ENCODE measurements around the gene SCFD2.

Gene SCFD2

GRCh38 chr4:52863324-52863723 lies 502.5 kb downstream of the SCFD2 start:
- H3K4me3 ChIP-seq (ENCODE audit: low read length), result peak overlapping the region; percentile 77
- peak overlapping the region; percentile 79 for H3K9ac ChIP-seq (ENCODE audit: low read length)

GRCh38 chr4:52862639-52863161 lies 503.2 kb downstream of the SCFD2 start:
- peaks cover 13% of the 10 kb centered on the region for H3K27me3 ChIP-seq (ENCODE audit: control insufficient read depth, insufficient read depth, low read length)
- H3K4me1 ChIP-seq (ENCODE audit: control insufficient read depth, low read depth, low read length), result peaks cover 35% of the 10 kb centered on the region
- H3K27ac ChIP-seq (ENCODE audit: low read length), result no peak overlapping the region
- H3K9me3 ChIP-seq (ENCODE audit: control insufficient read depth, low read depth, low read length), result peaks cover 7% of the 10 kb centered on the region
- H3K9ac ChIP-seq (ENCODE audit: low read length), result peak overlapping the region; percentile 79
- H3K36me3 ChIP-seq (ENCODE audit: control insufficient read depth, low read depth, low read length), result peaks cover 37% of the 10 kb centered on the region
- peak overlapping the region; percentile 77 for H3K4me3 ChIP-seq (ENCODE audit: low read length)

More at GRCh38 chr4:52863324-52863723, 502.5 kb downstream of the SCFD2 start:
- peaks cover 35% of the 10 kb centered on the region for H3K4me1 ChIP-seq (ENCODE audit: control insufficient read depth, low read depth, low read length)
- no peak overlapping the region for H3K27ac ChIP-seq (ENCODE audit: low read length)
- H3K27me3 ChIP-seq (ENCODE audit: control insufficient read depth, insufficient read depth, low read length), result peaks cover 13% of the 10 kb centered on the region
- H3K36me3 ChIP-seq (ENCODE audit: control insufficient read depth, low read depth, low read length), result peaks cover 37% of the 10 kb centered on the region
- H3K9me3 ChIP-seq (ENCODE audit: control insufficient read depth, low read depth, low read length), result peaks cover 2% of the 10 kb centered on the region

- Histone ChIP-seq H3K27ac (ENCODE audit: low read length) (no peak within 1 kb of the TSS), H3K36me3 (ENCODE audit: control insufficient read depth, low read depth, low read length) (peaks cover 37% of the 10 kb centered on the region), H3K4me1 (ENCODE audit: control insufficient read depth, low read depth, low read length) (peaks cover 35% of the 10 kb centered on the region), H3K9ac (ENCODE audit: low read length) (peak within 1 kb of the TSS; percentile 79), H3K27me3 (ENCODE audit: control insufficient read depth, insufficient read depth, low read length) (peaks cover 13% of the 10 kb centered on the region), H3K4me3 (ENCODE audit: low read length) (peak within 1 kb of the TSS; percentile 77), H3K9me3 (ENCODE audit: control insufficient read depth, low read depth, low read length) (peaks cover 7% of the 10 kb centered on the region)
Measured at GRCh38 chr4:52861879-52862616, 503.8 kb downstream of the SCFD2 start, which contains the start of gene RASL11B. TSS of gene RASL11B (plus strand) at chr4:52862317. CDS start at chr4:52862508, 191 bp downstream.

GRCh38 chr4:52861171-52861823 lies 504.6 kb downstream of the SCFD2 start:
- H3K36me3 ChIP-seq (ENCODE audit: control insufficient read depth, low read depth, low read length), result peaks cover 30% of the 10 kb centered on the region
- peaks cover 13% of the 10 kb centered on the region for H3K27me3 ChIP-seq (ENCODE audit: control insufficient read depth, insufficient read depth, low read length)
- peaks cover 7% of the 10 kb centered on the region for H3K9me3 ChIP-seq (ENCODE audit: control insufficient read depth, low read depth, low read length)
- H3K9ac ChIP-seq (ENCODE audit: low read length), result peak overlapping the region; percentile 33
- H3K4me3 ChIP-seq (ENCODE audit: low read length), result peak overlapping the region; percentile 77
- peaks cover 35% of the 10 kb centered on the region for H3K4me1 ChIP-seq (ENCODE audit: control insufficient read depth, low read depth, low read length)
- H3K27ac ChIP-seq (ENCODE audit: low read length), result no peak overlapping the region

- H3K27me3 ChIP-seq (ENCODE audit: control insufficient read depth, insufficient read depth, low read length), result peaks cover 13% of the 10 kb centered on the region
- H3K9ac ChIP-seq (ENCODE audit: low read length), result no peak overlapping the region
- peaks cover 7% of the 10 kb centered on the region for H3K9me3 ChIP-seq (ENCODE audit: control insufficient read depth, low read depth, low read length)
- H3K4me3 ChIP-seq (ENCODE audit: low read length), result no peak overlapping the region
- no peak overlapping the region for H3K27ac ChIP-seq (ENCODE audit: low read length)
- H3K36me3 ChIP-seq (ENCODE audit: control insufficient read depth, low read depth, low read length), result peaks cover 20% of the 10 kb centered on the region
- peaks cover 41% of the 10 kb centered on the region for H3K4me1 ChIP-seq (ENCODE audit: control insufficient read depth, low read depth, low read length)
Measured at GRCh38 chr4:52860361-52860760, 505.5 kb downstream of the SCFD2 start.

GRCh38 chr4:52856801-52857200 lies 509.1 kb downstream of the SCFD2 start:
- Histone ChIP-seq H3K4me3 (ENCODE audit: low read length) (no peak overlapping the region), H3K36me3 (ENCODE audit: control insufficient read depth, low read depth, low read length) (no peaks in the 10 kb centered on the region), H3K9me3 (ENCODE audit: control insufficient read depth, low read depth, low read length) (peaks cover 7% of the 10 kb centered on the region), H3K27ac (ENCODE audit: low read length) (no peak overlapping the region), H3K27me3 (ENCODE audit: control insufficient read depth, insufficient read depth, low read length) (peaks cover 13% of the 10 kb centered on the region), H3K4me1 (ENCODE audit: control insufficient read depth, low read depth, low read length) (peaks cover 39% of the 10 kb centered on the region), H3K9ac (ENCODE audit: low read length) (no peak overlapping the region)

GRCh38 chr4:52853351-52853750 lies 512.5 kb downstream of the SCFD2 start:
- Histone ChIP-seq H3K36me3 (ENCODE audit: control insufficient read depth, low read depth, low read length) (no peaks in the 10 kb centered on the region), H3K9ac (ENCODE audit: low read length) (no peak overlapping the region), H3K27me3 (ENCODE audit: control insufficient read depth, insufficient read depth, low read length) (peaks cover 4% of the 10 kb centered on the region), H3K9me3 (ENCODE audit: control insufficient read depth, low read depth, low read length) (peaks cover 6% of the 10 kb centered on the region), H3K4me1 (ENCODE audit: control insufficient read depth, low read depth, low read length) (peaks cover 20% of the 10 kb centered on the region), H3K27ac (ENCODE audit: low read length) (no peak overlapping the region), H3K4me3 (ENCODE audit: low read length) (no peak overlapping the region)

- no peaks in the 10 kb centered on the region for H3K36me3 ChIP-seq (ENCODE audit: control insufficient read depth, low read depth, low read length)
- no peaks in the 10 kb centered on the region for H3K9me3 ChIP-seq (ENCODE audit: control insufficient read depth, low read depth, low read length)
- H3K27me3 ChIP-seq (ENCODE audit: control insufficient read depth, insufficient read depth, low read length), result peaks cover 4% of the 10 kb centered on the region
- no peak overlapping the region for H3K4me3 ChIP-seq (ENCODE audit: low read length)
- no peak overlapping the region for H3K27ac ChIP-seq (ENCODE audit: low read length)
- peaks cover 20% of the 10 kb centered on the region for H3K4me1 ChIP-seq (ENCODE audit: control insufficient read depth, low read depth, low read length)
- H3K9ac ChIP-seq (ENCODE audit: low read length), result no peak overlapping the region
Measured at GRCh38 chr4:52852711-52853110, 513.1 kb downstream of the SCFD2 start.

GRCh38 chr4:52852041-52852440 lies 513.8 kb downstream of the SCFD2 start:
- Histone ChIP-seq H3K9ac (ENCODE audit: low read length) (no peak overlapping the region), H3K4me1 (ENCODE audit: control insufficient read depth, low read depth, low read length) (peaks cover 20% of the 10 kb centered on the region), H3K9me3 (ENCODE audit: control insufficient read depth, low read depth, low read length) (no peaks in the 10 kb centered on the region), H3K27me3 (ENCODE audit: control insufficient read depth, insufficient read depth, low read length) (peaks cover 4% of the 10 kb centered on the region), H3K27ac (ENCODE audit: low read length) (no peak overlapping the region), H3K36me3 (ENCODE audit: control insufficient read depth, low read depth, low read length) (no peaks in the 10 kb centered on the region), H3K4me3 (ENCODE audit: low read length) (no peak overlapping the region)

- Histone ChIP-seq H3K4me3 (ENCODE audit: low read length) (no peak overlapping the region), H3K36me3 (ENCODE audit: control insufficient read depth, low read depth, low read length) (no peaks in the 10 kb centered on the region), H3K27me3 (ENCODE audit: control insufficient read depth, insufficient read depth, low read length) (peaks cover 4% of the 10 kb centered on the region), H3K27ac (ENCODE audit: low read length) (no peak overlapping the region), H3K4me1 (ENCODE audit: control insufficient read depth, low read depth, low read length) (peaks cover 16% of the 10 kb centered on the region), H3K9ac (ENCODE audit: low read length) (no peak overlapping the region), H3K9me3 (ENCODE audit: control insufficient read depth, low read depth, low read length) (no peaks in the 10 kb centered on the region)
Measured at GRCh38 chr4:52850406-52851124, 515.3 kb downstream of the SCFD2 start.

- no peaks in the 10 kb centered on the region for H3K9me3 ChIP-seq (ENCODE audit: control insufficient read depth, low read depth, low read length)
- H3K27ac ChIP-seq (ENCODE audit: low read length), result no peak overlapping the region
- peaks cover 6% of the 10 kb centered on the region for H3K4me1 ChIP-seq (ENCODE audit: control insufficient read depth, low read depth, low read length)
- no peak overlapping the region for H3K9ac ChIP-seq (ENCODE audit: low read length)
- H3K27me3 ChIP-seq (ENCODE audit: control insufficient read depth, insufficient read depth, low read length), result peaks cover 4% of the 10 kb centered on the region
- no peaks in the 10 kb centered on the region for H3K36me3 ChIP-seq (ENCODE audit: control insufficient read depth, low read depth, low read length)
- H3K4me3 ChIP-seq (ENCODE audit: low read length), result no peak overlapping the region
Measured at GRCh38 chr4:52848254-52848653, 517.6 kb downstream of the SCFD2 start.
